SK-N-SH treated with all-trans-retinoic acid at 6 μM for 48 hours (cell line): ENCODE data around the gene PSD.

Experiments used
- ARNTL ChIP-seq: fragments of 450-650 bp; formaldehyde crosslinking; IDR thresholded peaks from 2 replicates; pipeline ENCODE4 v1.5.0; 2020; ENCODE audit warnings: low read depth, mild to moderate bottlenecking, moderate library complexity, borderline replicate concordance
- GLIS3 ChIP-seq: fragments of 250-450 bp; sonication (Bioruptor Pico); IDR thresholded peaks from 2 replicates; pipeline ENCODE4 v1.5.0; 2020; ENCODE audit warnings: mild to moderate bottlenecking, moderate library complexity
- SNAI2 ChIP-seq: fragments of 250-450 bp; sonication (Bioruptor Pico); IDR thresholded peaks from 2 replicates; pipeline ENCODE4 v1.5.0; 2020; ENCODE audit warnings: mild to moderate bottlenecking, moderate library complexity
- TOX ChIP-seq: fragments of 250-450 bp; sonication (Bioruptor Pico); IDR thresholded peaks from 2 replicates; pipeline ENCODE4 v1.8.0; 2021; ENCODE audit warnings: mild to moderate bottlenecking, moderate library complexity, borderline replicate concordance
- ZFP3 ChIP-seq: fragments of 250-450 bp; sonication (Bioruptor Pico); IDR thresholded peaks from 2 replicates; pipeline ENCODE4 v1.5.0; 2020; ENCODE audit warnings: mild to moderate bottlenecking, moderate library complexity
- ZFP30 ChIP-seq: fragments of 450-650 bp; formaldehyde crosslinking; IDR thresholded peaks from 2 replicates; pipeline ENCODE4 v1.5.0; 2022; ENCODE audit warnings: mild to moderate bottlenecking, moderate library complexity
- ZNF70 ChIP-seq: fragments of 450-650 bp; formaldehyde crosslinking; IDR thresholded peaks from 2 replicates; pipeline ENCODE4 v1.5.0; 2020; ENCODE audit warnings: mild to moderate bottlenecking, moderate library complexity
- TF ChIP-seq, protein P1 (sequence below): fragments of 250-450 bp; sonication (Bioruptor Pico); IDR thresholded peaks from 2 replicates; pipeline ENCODE4 v1.5.1; 2021; ENCODE audit warnings: mild to moderate bottlenecking, moderate library complexity
- TF ChIP-seq, protein P2 (sequence below): fragments of 250-450 bp; sonication (Bioruptor Pico); IDR thresholded peaks from 2 replicates; pipeline ENCODE4 v1.5.1; 2020; ENCODE audit warnings: low read depth, mild to moderate bottlenecking, moderate library complexity
- TF ChIP-seq, protein P3 (sequence below): fragments of 250-450 bp; sonication (Bioruptor Pico); IDR thresholded peaks from 2 replicates; pipeline ENCODE4 v1.8.0; 2021; ENCODE audit warnings: low read depth, mild to moderate bottlenecking, moderate library complexity, borderline replicate concordance

DNA sequence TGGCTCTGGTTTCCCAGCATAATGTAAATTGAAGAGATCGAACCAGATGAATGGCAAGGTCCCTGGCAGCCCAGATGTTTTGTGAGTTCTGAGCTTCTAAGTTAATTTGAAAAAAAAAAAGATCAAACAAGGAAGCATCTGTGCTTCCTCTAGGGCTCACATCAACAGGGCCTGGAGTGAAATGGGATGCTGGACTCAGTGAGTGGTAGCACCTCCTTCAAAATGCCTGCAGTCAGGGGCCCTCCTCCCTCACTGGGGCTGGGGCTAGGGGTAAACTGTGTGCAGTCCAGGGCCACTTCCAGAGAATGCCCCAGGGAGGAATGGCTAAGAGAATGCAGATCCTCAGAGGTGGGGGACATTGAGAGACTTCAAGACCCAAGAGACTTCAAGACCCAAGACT lies 19.8 kb upstream of the PSD start:
- TF ChIP-seq ARNTL (no peak), ZNF70 (CRISPR knock-in tag) (no peak), TOX (no peak), SNAI2 (CRISPR knock-in tag) (no peak), GLIS3 (CRISPR knock-in tag) (no peak), ZFP3 (CRISPR knock-in tag) (no peak), ZFP30 (CRISPR knock-in tag) (no peak)
- TF ChIP-seq, protein P1, sequence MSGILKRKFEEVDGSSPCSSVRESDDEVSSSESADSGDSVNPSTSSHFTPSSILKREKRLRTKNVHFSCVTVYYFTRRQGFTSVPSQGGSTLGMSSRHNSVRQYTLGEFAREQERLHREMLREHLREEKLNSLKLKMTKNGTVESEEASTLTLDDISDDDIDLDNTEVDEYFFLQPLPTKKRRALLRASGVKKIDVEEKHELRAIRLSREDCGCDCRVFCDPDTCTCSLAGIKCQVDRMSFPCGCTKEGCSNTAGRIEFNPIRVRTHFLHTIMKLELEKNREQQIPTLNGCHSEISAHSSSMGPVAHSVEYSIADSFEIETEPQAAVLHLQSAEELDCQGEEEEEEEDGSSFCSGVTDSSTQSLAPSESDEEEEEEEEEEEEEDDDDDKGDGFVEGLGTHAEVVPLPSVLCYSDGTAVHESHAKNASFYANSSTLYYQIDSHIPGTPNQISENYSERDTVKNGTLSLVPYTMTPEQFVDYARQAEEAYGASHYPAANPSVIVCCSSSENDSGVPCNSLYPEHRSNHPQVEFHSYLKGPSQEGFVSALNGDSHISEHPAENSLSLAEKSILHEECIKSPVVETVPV (CRISPR knock-in tag) = no peak
- TF ChIP-seq, protein P2, sequence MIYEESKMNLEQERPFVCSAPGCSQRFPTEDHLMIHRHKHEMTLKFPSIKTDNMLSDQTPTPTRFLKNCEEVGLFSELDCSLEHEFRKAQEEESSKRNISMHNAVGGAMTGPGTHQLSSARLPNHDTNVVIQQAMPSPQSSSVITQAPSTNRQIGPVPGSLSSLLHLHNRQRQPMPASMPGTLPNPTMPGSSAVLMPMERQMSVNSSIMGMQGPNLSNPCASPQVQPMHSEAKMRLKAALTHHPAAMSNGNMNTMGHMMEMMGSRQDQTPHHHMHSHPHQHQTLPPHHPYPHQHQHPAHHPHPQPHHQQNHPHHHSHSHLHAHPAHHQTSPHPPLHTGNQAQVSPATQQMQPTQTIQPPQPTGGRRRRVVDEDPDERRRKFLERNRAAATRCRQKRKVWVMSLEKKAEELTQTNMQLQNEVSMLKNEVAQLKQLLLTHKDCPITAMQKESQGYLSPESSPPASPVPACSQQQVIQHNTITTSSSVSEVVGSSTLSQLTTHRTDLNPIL (CRISPR knock-in tag) = no peak
- TF ChIP-seq, protein P3, sequence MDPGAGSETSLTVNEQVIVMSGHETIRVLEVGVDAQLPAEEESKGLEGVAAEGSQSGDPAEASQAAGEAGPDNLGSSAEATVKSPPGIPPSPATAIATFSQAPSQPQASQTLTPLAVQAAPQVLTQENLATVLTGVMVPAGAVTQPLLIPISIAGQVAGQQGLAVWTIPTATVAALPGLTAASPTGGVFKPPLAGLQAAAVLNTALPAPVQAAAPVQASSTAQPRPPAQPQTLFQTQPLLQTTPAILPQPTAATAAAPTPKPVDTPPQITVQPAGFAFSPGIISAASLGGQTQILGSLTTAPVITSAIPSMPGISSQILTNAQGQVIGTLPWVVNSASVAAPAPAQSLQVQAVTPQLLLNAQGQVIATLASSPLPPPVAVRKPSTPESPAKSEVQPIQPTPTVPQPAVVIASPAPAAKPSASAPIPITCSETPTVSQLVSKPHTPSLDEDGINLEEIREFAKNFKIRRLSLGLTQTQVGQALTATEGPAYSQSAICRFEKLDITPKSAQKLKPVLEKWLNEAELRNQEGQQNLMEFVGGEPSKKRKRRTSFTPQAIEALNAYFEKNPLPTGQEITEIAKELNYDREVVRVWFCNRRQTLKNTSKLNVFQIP (CRISPR knock-in tag) = no peak
